Natural killer cell (primary cell): ENCODE measurements around the gene PKDREJ. TPM values are rescaled to one million over a fixed set of nuclear protein-coding genes. Genes with fewer than 3 reads are reported as not detected.

Source experiments
- ATAC-seq, 3 donors: fragments of 150-1000 bp in 2 of 3; fragments of 200-7000 bp in 1 of 3; cut with Tn5 transposase; 1 replicate in 1 of 3; 2 replicates in 2 of 3; pipeline ENCODE4 v1.10.0; 2021; ENCODE audit warnings: mild to moderate bottlenecking in 2 of 3, moderate library complexity in 2 of 3
- DNase-seq, 2 donors: peaks; one replicate each; pipeline versions ENCODE4 v3.0.0 to v3.0.0-alpha.2; 2013 to 2021; ENCODE audit warnings: mixed read lengths in 1 of 2
- H3K27ac ChIP-seq: one replicate; pipeline ENCODE4 v1.5.1; 2013; ENCODE audit warnings: mild to moderate bottlenecking, low read length
- H3K27me3 ChIP-seq: one replicate; pipeline ENCODE4 v1.6.1; 2013; ENCODE audit warnings: low read length; ENCODE audit not compliant: control insufficient read depth, insufficient read depth
- H3K36me3 ChIP-seq: one replicate; pipeline ENCODE4 v1.6.1; 2013; ENCODE audit warnings: low read length; ENCODE audit not compliant: control insufficient read depth, insufficient read depth
- H3K4me1 ChIP-seq: one replicate; pipeline ENCODE4 v1.6.1; 2013; ENCODE audit warnings: low read length; ENCODE audit not compliant: control insufficient read depth, insufficient read depth
- H3K4me3 ChIP-seq: one replicate; pipeline ENCODE4 v1.5.1; 2013; ENCODE audit warnings: low read length
- H3K9me3 ChIP-seq: one replicate; pipeline ENCODE4 v1.6.1; 2013; ENCODE audit warnings: low read length; ENCODE audit not compliant: control insufficient read depth, insufficient read depth
- H3K27ac Mint-ChIP-seq, 2 donors: one replicate each; pipeline ENCODE4 v1.8.0; 2022; ENCODE audit warnings: mild to moderate bottlenecking in 2 of 2, mixed read lengths in 2 of 2, moderate library complexity in 1 of 2
- H3K27me3 Mint-ChIP-seq, 2 donors: one replicate each; pipeline ENCODE4 v1.8.0; 2022; ENCODE audit warnings: low read depth in 2 of 2, mixed read lengths in 2 of 2
- H3K36me3 Mint-ChIP-seq: one replicate; pipeline ENCODE4 v1.8.0; 2022; ENCODE audit warnings: mixed read lengths
- H3K4me1 Mint-ChIP-seq, 2 donors: one replicate each; pipeline ENCODE4 v1.8.0; 2022; ENCODE audit warnings: mixed read lengths in 2 of 2
- H3K4me3 Mint-ChIP-seq: one replicate; pipeline ENCODE4 v1.8.0; 2022; ENCODE audit warnings: mild to moderate bottlenecking, moderate library complexity, mixed read lengths
- H3K9me3 Mint-ChIP-seq, 2 donors: one replicate each; pipeline ENCODE4 v1.8.0; 2022; ENCODE audit warnings: mixed read lengths in 2 of 2
- CTCF ChIP-seq: fragments of 200-600 bp; IDR thresholded peaks from one replicate; pipeline ENCODE4 v1.8.0; 2022; ENCODE audit warnings: antibody characterized with exemption
- WGBS: methylation state at CpG from one replicate; pipeline ENCODE4 v1.1.7; 2013; ENCODE audit warnings: missing lambda C conversion rate; ENCODE audit not compliant: insufficient coverage; 5-methylcytosine and 5-hydroxymethylcytosine counted together
- intact Hi-C: fragments of 100-400 bp; cut with micrococcal nuclease; formaldehyde crosslinking; loops from one replicate; pipeline ENCODE4 v1.14.2; 2022
- total RNA-seq, 4 donors: library from RNA; stranded (reverse); fragments of 120-200 nt in 1 of 4; gene quantifications; one replicate each; pipeline versions ENCODE4 v1.2.3 to v1.2.4, GENCODE V29; 2013 to 2022

The PKDREJ gene
- total RNA-seq, 3 donors from 2014 or later (not counting 1 experiment from before 2014, with no cell fraction given), result 0.07 to 0.25 (median 0.20) TPM

DNA sequence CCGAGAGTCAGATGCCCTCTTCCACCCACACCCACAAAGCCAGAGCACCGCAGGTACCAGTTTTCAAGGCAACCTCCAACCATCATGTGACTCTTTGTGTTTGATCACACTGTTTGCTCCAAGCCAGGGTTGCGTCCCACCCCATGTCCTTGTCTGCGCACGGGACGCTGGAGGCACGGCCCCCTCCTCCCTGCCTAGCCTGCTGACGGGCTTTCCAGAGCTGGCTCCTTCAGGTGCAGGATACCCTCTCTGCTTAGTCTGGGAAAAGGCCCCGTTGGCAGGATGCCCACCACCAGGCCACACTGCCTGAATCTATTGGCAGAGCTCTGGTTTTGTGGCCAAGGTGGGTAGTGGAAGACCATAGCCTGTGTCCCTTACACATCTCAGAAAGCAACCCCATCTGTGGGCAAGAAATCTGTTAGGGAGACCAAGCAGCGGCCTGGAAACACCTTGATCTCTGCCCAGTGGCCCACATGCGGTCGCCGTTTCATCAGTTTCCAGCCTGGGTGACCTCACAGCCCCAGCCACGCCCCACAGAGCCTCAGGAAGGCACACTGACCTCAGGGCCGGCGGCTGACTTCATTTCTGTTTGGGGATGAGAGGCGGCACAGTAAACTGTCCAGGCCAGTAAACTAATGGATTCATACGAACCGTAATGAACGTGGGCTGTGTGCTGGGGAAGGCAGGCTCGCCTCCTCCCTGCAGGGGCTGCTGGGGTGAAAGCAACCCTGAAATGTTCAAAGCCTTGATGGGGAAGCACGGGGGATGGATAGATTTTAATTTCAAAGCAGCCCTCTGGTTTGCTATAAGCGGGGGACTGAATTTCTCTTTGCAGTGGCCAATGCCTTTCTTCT lies 38.9 kb downstream of the PKDREJ start:
- H3K27ac Mint-ChIP-seq, result no peak overlapping the region
- Histone ChIP-seq H3K27me3 (no peaks in the 10 kb centered on the region), H3K4me1 (peaks cover 2% of the 10 kb centered on the region), H3K9me3 (no peaks in the 10 kb centered on the region), H3K27ac (no peak overlapping the region), H3K4me3 (no peak overlapping the region), H3K36me3 (peaks cover 6% of the 10 kb centered on the region)
- TF ChIP-seq CTCF, result no peak
- ATAC-seq (no peak), DNase-seq (no peak)
- intact Hi-C loops, result no loop called here
- H3K27me3 Mint-ChIP-seq, result no peaks in the 10 kb centered on the region
- H3K9me3 Mint-ChIP-seq, result no peaks in the 10 kb centered on the region
- H3K36me3 Mint-ChIP-seq, result no peaks in the 10 kb centered on the region
- WGBS, result 90% methylated on average over 22 of the region's 23 CpGs
- H3K4me3 Mint-ChIP-seq, result no peak overlapping the region
- H3K4me1 Mint-ChIP-seq, result peaks cover 5% of the 10 kb centered on the region in 2 donors

DNA sequence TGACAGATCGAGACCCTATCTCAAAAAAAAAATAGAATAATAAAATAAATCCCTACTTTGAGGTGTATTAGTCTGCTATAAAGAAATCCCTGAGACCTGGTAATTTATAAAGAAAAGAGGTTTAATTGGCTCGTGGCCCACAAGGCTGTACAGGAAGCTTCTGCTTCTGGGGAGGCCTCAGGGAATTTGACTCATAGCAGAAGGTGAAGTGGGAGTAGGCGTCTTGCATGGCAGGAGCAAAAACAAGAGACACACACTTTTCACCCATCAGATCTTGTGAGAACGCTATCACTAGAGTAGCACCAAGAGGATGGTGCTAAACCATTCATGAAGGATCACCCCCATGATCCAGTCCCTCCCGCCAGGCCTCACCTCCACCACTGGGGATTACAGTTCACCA lies 42.2 kb downstream of the PKDREJ start:
- Histone ChIP-seq H3K27ac (no peak overlapping the region), H3K4me3 (no peak overlapping the region), H3K9me3 (no peaks in the 10 kb centered on the region), H3K27me3 (no peaks in the 10 kb centered on the region), H3K4me1 (peaks cover 2% of the 10 kb centered on the region), H3K36me3 (peaks cover 21% of the 10 kb centered on the region)
- H3K27me3 Mint-ChIP-seq, result no peaks in the 10 kb centered on the region
- H3K9me3 Mint-ChIP-seq, result no peaks in the 10 kb centered on the region
- WGBS, result 72% methylated on average over 4 of the region's 5 CpGs
- no peak for TF ChIP-seq CTCF
- H3K36me3 Mint-ChIP-seq, result no peaks in the 10 kb centered on the region
- no peak overlapping the region for H3K27ac Mint-ChIP-seq
- peaks cover 5% of the 10 kb centered on the region in 2 donors for H3K4me1 Mint-ChIP-seq
- H3K4me3 Mint-ChIP-seq, result no peak overlapping the region
- DNase-seq, result no peak
- ATAC-seq, result no peak
- intact Hi-C loops, result no loop called here

DNA sequence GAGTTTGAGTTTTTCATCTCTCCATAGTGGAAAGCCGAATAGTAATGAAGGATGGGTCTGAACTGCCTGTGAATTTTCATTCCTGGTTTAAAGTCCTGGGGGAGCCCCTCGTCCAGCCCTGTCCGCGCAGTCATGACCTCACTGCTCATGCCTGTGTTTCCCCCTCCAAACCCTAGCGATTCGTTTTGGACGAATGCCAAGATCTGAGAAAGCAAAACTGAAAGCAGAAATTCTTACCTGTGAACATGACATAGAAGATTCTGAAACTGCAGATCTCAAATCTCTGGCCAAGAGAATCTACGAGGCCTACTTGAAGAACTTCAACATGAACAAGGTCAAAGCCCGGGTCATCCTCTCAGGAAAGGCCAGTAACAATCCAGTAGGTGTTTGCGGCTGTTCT lies 43.5 kb downstream of the PKDREJ start:
- no peaks in the 10 kb centered on the region for H3K27me3 Mint-ChIP-seq
- Histone ChIP-seq H3K36me3 (peaks cover 29% of the 10 kb centered on the region), H3K9me3 (no peaks in the 10 kb centered on the region), H3K4me1 (peaks cover 2% of the 10 kb centered on the region), H3K27ac (no peak overlapping the region), H3K4me3 (no peak overlapping the region), H3K27me3 (no peaks in the 10 kb centered on the region)
- intact Hi-C loops, result no loop called here
- H3K36me3 Mint-ChIP-seq, result no peaks in the 10 kb centered on the region
- H3K4me3 Mint-ChIP-seq, result no peak overlapping the region
- peak in 1 of 2 donors; percentile 24 for DNase-seq
- TF ChIP-seq CTCF, result no peak
- peaks cover 5% of the 10 kb centered on the region in 2 donors for H3K4me1 Mint-ChIP-seq
- no peaks in the 10 kb centered on the region for H3K9me3 Mint-ChIP-seq
- 72% methylated on average over 10 of the region's 10 CpGs for WGBS
- no peak for ATAC-seq
- no peak overlapping the region for H3K27ac Mint-ChIP-seq
